ENCODE data around the gene PCED1B. TPM values are rescaled to one million over a fixed set of nuclear protein-coding genes. Genes with fewer than 3 reads are reported as not detected.
"Not testable (repeated sequence)": the region's sequence is repeated elsewhere in the genome, so short reads cannot be mapped to it uniquely, and the experiment has no call there.

Gene PCED1B
- total and polyA plus RNA-seq, 12 donors = 0.49 to 4.8 (median 0.88) TPM

DNA sequence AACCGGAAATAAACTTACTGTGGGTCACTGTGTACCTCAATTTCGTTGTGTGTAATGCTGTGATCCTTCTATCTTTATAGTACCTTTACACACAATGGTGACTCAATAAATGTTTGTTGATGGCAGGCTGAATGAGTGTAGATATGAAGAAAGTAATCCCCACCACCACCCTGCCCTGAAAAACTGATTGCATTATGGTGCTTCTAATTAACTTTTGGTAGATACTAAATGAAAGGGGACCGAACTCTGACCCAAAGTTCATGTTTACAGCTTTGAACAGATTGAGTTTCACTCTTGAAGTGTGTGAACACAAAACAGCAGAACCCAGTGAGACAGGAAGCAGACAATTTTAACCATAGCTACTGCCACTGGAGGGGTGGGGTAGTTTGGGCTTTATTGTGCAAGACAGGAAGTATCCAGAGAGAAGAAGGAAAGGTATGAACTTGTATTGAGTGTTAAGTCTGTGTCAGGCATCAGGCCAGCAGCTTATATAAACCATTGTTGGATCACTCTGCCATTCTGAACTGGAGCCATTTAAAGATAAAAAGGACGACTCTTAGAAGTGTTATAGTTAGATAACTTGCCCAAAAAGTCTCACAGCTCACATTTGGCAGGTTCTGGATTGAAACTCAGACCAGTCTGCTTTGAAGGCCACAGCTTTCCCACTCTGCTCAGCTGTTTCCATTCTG lies 197.3 kb downstream of the PCED1B start:
- WGBS, 2 donors = 48 to 49% methylated on average over 4 of the region's 4 CpGs
- peak in 1 of 2 donors; percentile 49 for DNase-seq
- intact Hi-C loops (cut with DNase I) = no loop called here
- Histone ChIP-seq H3K27me3 (no peaks in the 10 kb centered on the region), H3K36me3 (no peaks in the 10 kb centered on the region), H3K9me3 (no peaks in the 10 kb centered on the region), H3K4me3 (no peak overlapping the region), H3K27ac (peak overlapping the region in 6 of 10 donors; percentile 10 to 78 (median 52)), H3K4me1 (peaks cover 6 to 39% (median 18%) of the 10 kb centered on the region in 9 donors)
- TF ChIP-seq, protein P1, sequence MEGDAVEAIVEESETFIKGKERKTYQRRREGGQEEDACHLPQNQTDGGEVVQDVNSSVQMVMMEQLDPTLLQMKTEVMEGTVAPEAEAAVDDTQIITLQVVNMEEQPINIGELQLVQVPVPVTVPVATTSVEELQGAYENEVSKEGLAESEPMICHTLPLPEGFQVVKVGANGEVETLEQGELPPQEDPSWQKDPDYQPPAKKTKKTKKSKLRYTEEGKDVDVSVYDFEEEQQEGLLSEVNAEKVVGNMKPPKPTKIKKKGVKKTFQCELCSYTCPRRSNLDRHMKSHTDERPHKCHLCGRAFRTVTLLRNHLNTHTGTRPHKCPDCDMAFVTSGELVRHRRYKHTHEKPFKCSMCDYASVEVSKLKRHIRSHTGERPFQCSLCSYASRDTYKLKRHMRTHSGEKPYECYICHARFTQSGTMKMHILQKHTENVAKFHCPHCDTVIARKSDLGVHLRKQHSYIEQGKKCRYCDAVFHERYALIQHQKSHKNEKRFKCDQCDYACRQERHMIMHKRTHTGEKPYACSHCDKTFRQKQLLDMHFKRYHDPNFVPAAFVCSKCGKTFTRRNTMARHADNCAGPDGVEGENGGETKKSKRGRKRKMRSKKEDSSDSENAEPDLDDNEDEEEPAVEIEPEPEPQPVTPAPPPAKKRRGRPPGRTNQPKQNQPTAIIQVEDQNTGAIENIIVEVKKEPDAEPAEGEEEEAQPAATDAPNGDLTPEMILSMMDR (IDR thresholded peaks at IDR 0.05) = no peak
- peak in 7 of 8 donors; percentile 61 to 89 (median 86) for ATAC-seq

DNA sequence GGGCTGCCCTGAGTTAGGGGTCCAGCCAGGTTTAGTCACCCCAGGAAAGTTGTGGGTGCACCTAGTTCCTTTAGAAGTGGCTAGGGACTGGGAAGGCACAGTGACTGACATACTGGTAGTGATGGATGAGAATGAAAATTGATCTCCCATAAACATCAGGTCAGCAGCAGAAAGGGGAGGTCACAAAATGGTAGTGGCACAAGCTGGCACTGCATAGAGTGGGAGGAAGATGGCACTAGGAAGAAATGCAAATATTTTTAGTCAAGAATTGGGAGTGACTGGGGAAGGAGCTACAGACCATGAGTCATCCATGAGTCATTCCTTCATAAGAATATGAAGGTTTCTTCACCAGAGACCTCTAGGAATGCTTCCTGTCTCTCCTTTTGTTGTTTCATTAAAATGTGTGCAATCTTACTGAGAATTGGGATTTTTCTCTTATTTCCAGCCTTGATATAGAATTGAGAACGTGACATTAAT lies 198.6 kb downstream of the PCED1B start:
- 89 to 93% methylated on average over 1 of the region's 1 CpG for WGBS, 2 donors
- intact Hi-C loops (cut with DNase I) = no loop called here
- Histone ChIP-seq H3K4me3 (no peak overlapping the region), H3K36me3 (no peaks in the 10 kb centered on the region), H3K9me3 (no peaks in the 10 kb centered on the region), H3K27me3 (no peaks in the 10 kb centered on the region), H3K27ac (peak overlapping the region in 1 of 10 donors; percentile 78), H3K4me1 (peaks cover 6 to 39% (median 18%) of the 10 kb centered on the region in 9 donors)
- DNase-seq = no peak
- ATAC-seq = peak in 1 of 8 donors; percentile 68
- TF ChIP-seq, protein P1 (IDR thresholded peaks at IDR 0.05) = no peak

DNA sequence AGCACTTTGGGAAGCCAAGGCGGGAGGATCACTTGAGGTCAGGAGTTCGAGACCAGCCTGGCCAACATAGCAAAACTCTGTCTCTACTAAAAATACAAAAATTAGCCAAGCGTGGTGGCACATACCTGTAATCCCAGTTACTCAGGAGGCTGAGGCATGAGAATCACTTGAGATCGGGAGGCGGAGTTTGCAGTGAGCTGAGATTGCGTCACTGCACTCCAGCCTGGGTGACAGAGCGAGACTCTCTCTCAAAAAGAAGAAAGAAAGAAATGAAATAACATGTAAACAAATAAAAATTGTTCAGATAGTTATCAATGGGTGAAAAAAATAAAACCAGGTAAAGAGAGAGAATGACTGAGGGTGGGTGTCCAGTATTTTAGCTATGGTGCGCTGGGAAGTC lies 200.3 kb downstream of the PCED1B start:
- not testable (repeated sequence) for H3K9me3 ChIP-seq, H3K36me3 ChIP-seq, H3K27ac ChIP-seq, H3K4me3 ChIP-seq, DNase-seq, ATAC-seq, H3K27me3 ChIP-seq
- 96 to 99% methylated on average over 8 of the region's 8 CpGs for WGBS, 2 donors
- peaks cover 6 to 31% (median 18%) of the 10 kb centered on the region in 9 donors for H3K4me1 ChIP-seq
- intact Hi-C loops (cut with DNase I) = loop anchor here in 1 of 10 donors (10.0 kb wide), 1 partner anchor 55 kb away; no protein-coding TSS in a partner anchor

DNA sequence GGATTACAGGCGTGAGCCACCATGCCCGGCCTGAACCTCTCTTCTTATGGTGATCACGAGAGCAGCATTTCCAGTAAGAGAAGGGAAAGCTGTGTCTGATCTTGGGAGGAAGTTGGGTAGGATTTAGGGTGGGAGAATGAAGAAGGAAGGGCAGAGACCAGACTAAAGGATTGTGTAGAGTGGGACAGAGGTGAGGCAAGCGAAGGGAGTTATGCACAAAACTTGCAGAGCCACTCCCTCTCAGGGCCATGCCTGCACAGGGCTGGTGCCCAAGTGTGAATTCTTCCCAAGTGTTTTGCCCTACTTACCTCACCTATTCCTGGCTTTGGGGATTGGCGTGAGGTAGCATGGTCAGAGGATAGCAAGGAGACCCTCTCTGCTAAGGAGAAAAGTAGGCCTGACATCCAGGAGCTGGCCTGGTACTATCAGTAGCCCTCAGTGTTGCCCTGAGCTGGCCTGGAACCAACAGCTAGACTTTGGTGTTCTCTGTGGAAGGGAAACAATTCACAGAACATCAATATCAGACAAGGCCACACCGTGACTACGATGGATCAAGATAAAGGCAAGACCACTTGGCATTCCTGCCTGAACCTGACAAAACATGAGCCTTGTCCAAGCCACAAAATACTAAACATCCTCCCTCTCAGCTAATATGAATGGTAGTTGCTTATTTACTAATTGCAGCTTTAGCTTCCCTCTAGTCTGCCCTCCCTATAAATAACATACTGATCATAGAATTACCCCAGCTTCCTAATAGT lies 201.3 kb downstream of the PCED1B start:
- 87 to 90% methylated on average over 7 of the region's 7 CpGs for WGBS, 2 donors
- ATAC-seq = no peak
- peaks cover 0 to 3% (median 0%) of the 10 kb centered on the region in 7 donors for H3K27me3 ChIP-seq
- no peaks in the 10 kb centered on the region for H3K9me3 ChIP-seq
- intact Hi-C loops (cut with DNase I) = loop anchor here in 1 of 10 donors (10.0 kb wide), 1 partner anchor 56 kb away; no protein-coding TSS in a partner anchor
- no peaks in the 10 kb centered on the region for H3K36me3 ChIP-seq
- H3K4me1 ChIP-seq = peaks cover 6 to 28% (median 18%) of the 10 kb centered on the region in 9 donors
- DNase-seq = no peak
- no peak overlapping the region for H3K27ac ChIP-seq
- TF ChIP-seq, protein P1 (IDR thresholded peaks at IDR 0.05) = no peak
- no peak overlapping the region for H3K4me3 ChIP-seq
